H1 (cell line): ENCODE measurements around the gene ALDH1A3. TPM values are rescaled to one million over a fixed set of nuclear protein-coding genes. Genes with fewer than 3 reads are reported as not detected.

Experiments used
- GABPA ChIP-seq: IDR thresholded peaks from 2 replicates; pipeline ENCODE4 v1.6.1; 2011; ENCODE audit warnings: mild to moderate bottlenecking, low read length, moderate library complexity, borderline replicate concordance; ENCODE audit not compliant: insufficient read depth
- KDM1A ChIP-seq: fragments of 200-600, 300-600 bp; sonication (generic); IDR thresholded peaks from 2 replicates; pipeline ENCODE4 v1.7.1; 2016; ENCODE audit warnings: mild to moderate bottlenecking, low read length, borderline replicate concordance
- PHF8 ChIP-seq: fragments of 200-600 bp; sonication (generic); conservative IDR thresholded peaks from 2 replicates; pipeline ENCODE4 v1.7.1; 2012; ENCODE audit warnings: low read depth, mild to moderate bottlenecking, inconsistent platforms, low read length, moderate library complexity
- SAP30 ChIP-seq: fragments of 300-600 bp; sonication (generic); IDR thresholded peaks from 2 replicates; pipeline ENCODE4 v1.7.1; 2012; ENCODE audit warnings: low read length, moderate library complexity, mild to moderate bottlenecking, inconsistent platforms; ENCODE audit not compliant: insufficient read depth, insufficient replicate concordance
- SIN3A ChIP-seq, 2 experiments: IDR thresholded peaks in 1 of 2; conservative IDR thresholded peaks in 1 of 2; 2 replicates each; pipeline ENCODE4 v1.6.1; 2011 to 2012; ENCODE audit warnings: low read length in 2 of 2, improper control_type of control experiment in 1 of 2, low read depth in 1 of 2, mild to moderate bottlenecking in 1 of 2
- polyA plus RNA-seq, 7 experiments: library from polyadenylated mRNA; depleted of rRNA in 3 of 7; stranded (reverse) in 5 of 7; unstranded in 2 of 7; fragments of >200 nt in 5 of 7; fragments of 200-250 nt in 2 of 7; gene quantifications; 1 replicate in 5 of 7; 2 replicates in 1 of 7; 4 replicates in 1 of 7; pipeline versions ENCODE4 v1.2.1 to v1.2.3, GENCODE V29; 2011 to 2013; ENCODE audit warnings: missing spikeins in 2 of 7, mixed read lengths in 2 of 7
- total RNA-seq: library from RNA; stranded (reverse); fragmentation: NEBNext Ultra II Directional; extraction: Animal tissue kit (Norgen Biotek cat#: 25700); gene quantifications from 2 replicates; pipeline ENCODE4 v1.2.1, GENCODE V29; 2021

ALDH1A3 gene
- total and polyA plus RNA-seq, 2 of the 8 experiments (the other 6 are each of a cell fraction or from before 2014, with no cell fraction given), result 2.2 to 5.5 TPM

GRCh38 chr15:100952566-100952965, 72.9 kb downstream of the ALDH1A3 start (continued):
- TF ChIP-seq PHF8, result no peak
- no peak for TF ChIP-seq KDM1A
- no peak for TF ChIP-seq SAP30
- TF ChIP-seq GABPA, result no peak
- TF ChIP-seq SIN3A (conservative IDR thresholded peaks at IDR 0.05 in 1 of 2, IDR thresholded peaks at IDR 0.05 in 1 of 2; ENCODE audit: low read depth in 1 of 2, low read length in 2 of 2), result no peak
